CD4-positive, alpha-beta T cell treated with Interleukin-6 at 100 ng/mL for 8 hours (primary cell): ENCODE data around the gene VTI1A.

ENCODE experiments used
- DNase-seq: peaks from one replicate; pipeline ENCODE4 v3.0.0-alpha.2; 2020; ENCODE audit warnings: mixed read lengths, low spot score

Gene VTI1A

GRCh38 chr10:112758961-112759360 lies 311.9 kb downstream of the VTI1A start:
- DNase-seq, result no peak

GRCh38 chr10:112759496-112759895 lies 312.5 kb downstream of the VTI1A start:
- no peak for DNase-seq

GRCh38 chr10:112761256-112761655 lies 314.2 kb downstream of the VTI1A start:
- no peak for DNase-seq

GRCh38 chr10:112763916-112764520 lies 317.0 kb downstream of the VTI1A start:
- DNase-seq, result no peak

- no peak for DNase-seq
These were observed 318.8 kb downstream of the VTI1A start for GRCh38 chr10:112765717-112766235.

GRCh38 chr10:112766636-112767035 lies 319.6 kb downstream of the VTI1A start:
- no peak for DNase-seq

GRCh38 chr10:112767156-112767555 lies 320.1 kb downstream of the VTI1A start:
- no peak for DNase-seq

- DNase-seq, result no peak
These were observed 321.1 kb downstream of the VTI1A start for GRCh38 chr10:112768121-112768520.

GRCh38 chr10:112769081-112769480 lies 322.1 kb downstream of the VTI1A start:
- DNase-seq, result no peak

GRCh38 chr10:112769611-112770370 lies 322.8 kb downstream of the VTI1A start:
- no peak for DNase-seq

- DNase-seq, result no peak
These were observed 324.7 kb downstream of the VTI1A start for GRCh38 chr10:112771733-112772132.

- DNase-seq, result no peak
These were observed 326.8 kb downstream of the VTI1A start for GRCh38 chr10:112773783-112774182.

GRCh38 chr10:112774210-112774609 lies 327.2 kb downstream of the VTI1A start:
- no peak for DNase-seq

- DNase-seq, result no peak
These were observed 327.8 kb downstream of the VTI1A start for GRCh38 chr10:112774798-112775197.

- DNase-seq, result no peak
These were observed 328.4 kb downstream of the VTI1A start for GRCh38 chr10:112775381-112775780.

- no peak for DNase-seq
These were observed 329.1 kb downstream of the VTI1A start for GRCh38 chr10:112775892-112776674.

- DNase-seq, result no peak
These were observed 331.6 kb downstream of the VTI1A start for GRCh38 chr10:112778579-112778978.

- DNase-seq, result no peak
These were observed 332.2 kb downstream of the VTI1A start for GRCh38 chr10:112779025-112779770.

- DNase-seq, result no peak
These were observed 335.3 kb downstream of the VTI1A start for GRCh38 chr10:112782200-112782907.

GRCh38 chr10:112783351-112784021 lies 336.5 kb downstream of the VTI1A start:
- no peak for DNase-seq

GRCh38 chr10:112784022-112784461 lies 337.0 kb downstream of the VTI1A start:
- no peak for DNase-seq
